IPS-18a (cell line): Measurements from ENCODE around the gene CCNI.

Source experiments
- H3K27ac ChIP-seq: one replicate; pipeline ENCODE4 v1.5.1; 2013; ENCODE audit warnings: low read length
- H3K27me3 ChIP-seq: one replicate; pipeline ENCODE4 v1.6.1; 2013; ENCODE audit warnings: mild to moderate bottlenecking, low read length; ENCODE audit not compliant: control insufficient read depth, insufficient read depth
- H3K36me3 ChIP-seq: one replicate; pipeline ENCODE4 v1.6.1; 2013; ENCODE audit warnings: low read depth, low read length; ENCODE audit not compliant: control insufficient read depth
- H3K4me1 ChIP-seq: one replicate; pipeline ENCODE4 v1.6.1; 2013; ENCODE audit warnings: low read depth, low read length; ENCODE audit not compliant: control insufficient read depth
- H3K4me3 ChIP-seq: one replicate; pipeline ENCODE4 v1.5.1; 2013; ENCODE audit warnings: low read length
- H3K9ac ChIP-seq: one replicate; pipeline ENCODE4 v1.6.1; 2013; ENCODE audit warnings: mild to moderate bottlenecking, low read length, moderate library complexity
- H3K9me3 ChIP-seq: one replicate; pipeline ENCODE4 v1.6.1; 2013; ENCODE audit warnings: low read depth, low read length; ENCODE audit not compliant: control insufficient read depth

CCNI gene

DNA sequence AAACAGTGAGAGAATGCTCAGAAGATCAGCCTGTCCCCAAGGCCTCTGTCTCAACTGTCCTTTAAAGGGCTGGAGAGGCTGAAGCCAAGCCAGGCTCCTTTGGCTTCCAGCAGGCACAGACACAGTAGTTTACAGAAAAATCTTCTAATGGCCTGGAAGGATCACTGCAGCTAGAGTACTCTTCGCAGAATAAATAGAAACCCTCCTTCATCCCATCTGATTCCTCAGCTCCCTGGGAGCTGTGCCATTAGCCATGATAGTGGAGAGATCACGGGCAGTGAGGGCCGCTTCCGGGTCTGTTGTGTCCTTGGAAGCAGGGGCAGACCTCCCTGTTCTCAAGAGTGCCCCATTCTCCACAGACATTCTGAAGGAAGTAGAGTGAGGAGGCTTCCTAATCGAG lies 63.1 kb downstream of the CCNI start:
- Histone ChIP-seq H3K27ac (no peak overlapping the region), H3K36me3 (peaks cover 7% of the 10 kb centered on the region), H3K27me3 (no peaks in the 10 kb centered on the region), H3K9ac (no peak overlapping the region), H3K4me1 (peaks cover 33% of the 10 kb centered on the region), H3K9me3 (no peaks in the 10 kb centered on the region), H3K4me3 (no peak overlapping the region)

DNA sequence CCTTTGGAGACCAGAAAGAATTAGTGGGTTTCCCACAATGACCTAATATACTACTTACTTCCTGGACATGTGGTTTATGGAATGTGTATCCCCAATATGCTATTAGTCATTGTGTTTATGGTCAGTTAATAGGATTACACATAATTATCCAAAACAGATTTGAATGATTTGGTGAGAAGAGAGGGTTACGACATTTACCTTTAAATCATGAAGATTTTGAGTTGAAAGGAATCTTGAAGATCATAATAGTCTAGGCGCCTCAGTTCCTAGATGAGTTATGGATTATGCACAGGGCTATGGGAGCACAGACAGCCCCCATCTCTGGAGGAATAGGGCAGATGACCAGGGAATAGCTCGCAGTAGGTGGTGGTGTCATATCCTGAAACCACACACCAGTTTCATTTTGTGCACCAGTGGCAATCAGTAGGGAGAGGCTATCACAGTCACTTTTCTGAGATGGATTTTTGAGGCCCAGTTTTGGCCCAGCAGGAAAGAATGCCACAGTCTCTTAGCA lies 64.9 kb downstream of the CCNI start:
- Histone ChIP-seq H3K4me1 (peaks cover 43% of the 10 kb centered on the region), H3K9ac (no peak overlapping the region), H3K36me3 (peaks cover 12% of the 10 kb centered on the region), H3K9me3 (no peaks in the 10 kb centered on the region), H3K27me3 (no peaks in the 10 kb centered on the region), H3K4me3 (no peak overlapping the region), H3K27ac (no peak overlapping the region)

DNA sequence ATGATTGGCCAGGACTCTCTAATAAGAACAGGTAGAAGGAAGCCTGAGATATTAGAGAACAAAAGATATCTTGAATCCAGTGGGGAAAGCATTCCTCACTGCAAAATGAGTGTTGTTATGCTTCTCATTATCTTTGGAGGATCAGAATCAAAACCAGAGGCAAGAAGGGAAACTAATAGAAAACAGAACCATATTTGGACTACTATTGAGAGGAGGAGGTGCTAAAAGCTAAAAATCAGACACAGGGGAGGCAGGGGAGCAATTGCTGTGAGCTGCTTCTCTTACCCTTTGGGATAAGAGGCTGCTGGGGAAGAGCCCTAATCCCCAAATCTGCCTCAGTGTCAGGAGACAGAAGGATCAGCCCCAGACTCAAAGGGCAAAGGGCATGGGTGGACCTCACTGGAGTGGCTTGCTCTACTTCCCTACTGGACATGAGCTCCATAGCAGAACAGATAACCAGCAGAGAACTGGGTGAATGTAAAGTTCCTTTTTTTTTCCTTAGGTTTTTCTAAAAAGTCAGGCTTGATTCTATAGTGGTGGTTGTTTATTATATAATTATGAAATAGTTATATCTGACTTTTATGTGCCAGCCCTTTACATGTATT lies 66.2 kb downstream of the CCNI start:
- Histone ChIP-seq H3K27ac (no peak overlapping the region), H3K27me3 (no peaks in the 10 kb centered on the region)

DNA sequence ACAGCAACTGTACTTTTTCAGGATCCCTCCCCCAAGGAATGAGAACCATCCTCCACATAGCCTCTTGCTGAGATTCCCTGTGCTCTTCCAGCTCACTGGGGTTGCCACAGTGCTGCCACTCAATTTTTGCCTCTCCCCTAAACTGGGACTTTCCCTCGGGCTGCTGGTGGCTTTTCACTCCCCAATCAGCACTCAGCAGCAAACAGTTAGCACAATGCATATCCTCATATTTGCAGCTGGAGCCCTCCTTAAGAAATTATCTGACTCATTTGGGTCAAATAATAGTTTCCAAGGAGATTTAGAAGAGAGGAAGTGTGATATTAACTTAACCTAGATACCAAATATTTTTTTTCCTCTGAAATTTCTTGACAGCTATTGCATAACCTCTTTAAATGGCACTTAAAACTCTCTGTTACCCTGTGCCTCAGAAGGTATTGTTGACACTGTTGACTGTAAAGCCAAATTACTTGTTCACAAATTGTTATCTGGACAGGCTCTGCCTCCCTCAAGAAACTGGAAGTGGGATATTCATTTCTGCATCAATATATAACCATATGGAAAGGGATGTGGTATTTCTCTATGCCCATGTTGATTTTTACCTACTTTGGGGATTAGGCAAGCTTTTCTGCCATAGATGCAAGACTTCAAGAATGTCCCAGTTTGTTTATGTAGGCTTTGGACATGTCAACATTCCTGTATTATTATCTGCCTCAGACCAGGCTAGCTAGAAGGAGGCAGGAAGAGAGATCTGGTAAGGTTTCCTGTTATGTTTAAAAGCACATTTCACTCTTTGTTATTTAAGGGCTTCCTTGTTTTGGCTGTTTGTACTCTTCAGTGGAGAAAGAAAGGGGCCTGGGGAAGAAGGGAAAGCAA lies 68.2 kb downstream of the CCNI start:
- H3K27me3 ChIP-seq, result no peaks in the 10 kb centered on the region

More for the DNA sequence above, 66.2 kb downstream of the CCNI start:
- Histone ChIP-seq H3K9ac (no peak overlapping the region), H3K4me1 (peaks cover 30% of the 10 kb centered on the region), H3K9me3 (no peaks in the 10 kb centered on the region), H3K36me3 (peaks cover 15% of the 10 kb centered on the region), H3K4me3 (no peak overlapping the region)

DNA sequence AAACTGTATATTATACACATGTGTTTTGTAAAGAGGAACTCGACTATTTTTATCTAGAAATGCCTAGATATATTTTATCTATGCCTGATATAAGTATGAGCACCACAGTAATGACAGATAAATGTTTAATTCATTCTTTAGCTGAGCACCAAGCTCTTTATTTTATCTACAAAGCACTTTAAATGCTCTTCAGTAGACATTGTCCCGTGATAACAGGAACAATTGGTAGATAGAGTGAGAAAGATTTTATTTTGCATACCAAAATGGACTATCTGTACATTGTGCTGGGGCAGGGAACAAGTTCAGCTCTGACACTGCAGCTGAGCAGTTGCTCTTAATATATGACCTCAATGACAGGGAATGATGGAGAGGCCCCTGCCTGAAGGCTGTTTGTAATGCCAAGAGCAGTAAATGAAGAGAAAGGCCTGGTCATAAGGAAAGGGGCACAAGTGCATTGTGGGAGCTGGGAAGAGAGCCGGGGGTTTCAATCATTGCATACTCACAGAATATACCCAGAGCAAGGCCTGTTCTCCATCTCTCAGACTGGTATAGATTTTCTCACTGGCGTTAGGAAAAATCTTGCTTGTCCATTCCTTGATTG lies 68.9 kb downstream of the CCNI start:
- Histone ChIP-seq H3K27ac (no peak overlapping the region), H3K4me1 (peaks cover 36% of the 10 kb centered on the region)

More for the DNA sequence above, 68.2 kb downstream of the CCNI start:
- H3K36me3 ChIP-seq, result peaks cover 14% of the 10 kb centered on the region
- peaks cover 29% of the 10 kb centered on the region for H3K4me1 ChIP-seq
- no peak overlapping the region for H3K9ac ChIP-seq
- peak overlapping the region; percentile 7 for H3K4me3 ChIP-seq
- peak overlapping the region; percentile 38 for H3K27ac ChIP-seq
- no peaks in the 10 kb centered on the region for H3K9me3 ChIP-seq

DNA sequence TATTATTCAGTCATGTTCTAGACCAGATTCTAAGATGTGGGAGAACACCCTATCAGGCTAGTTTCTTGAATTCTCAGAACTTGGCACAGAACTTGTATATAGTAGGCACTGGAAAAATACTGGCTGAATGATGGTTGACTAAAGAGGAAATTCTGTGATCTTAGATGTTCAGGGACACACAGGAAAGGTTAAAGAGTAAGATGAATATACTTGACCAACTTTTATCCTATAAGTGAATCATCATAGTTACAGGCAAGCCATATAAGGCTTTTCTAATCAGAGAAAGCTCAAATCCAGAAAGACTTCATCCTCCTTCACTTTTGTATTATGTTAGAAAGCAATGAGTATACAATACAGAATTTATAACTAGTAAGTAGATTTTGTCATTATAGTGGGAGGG lies 72.4 kb downstream of the CCNI start:
- Histone ChIP-seq H3K4me1 (peaks cover 45% of the 10 kb centered on the region), H3K9me3 (no peaks in the 10 kb centered on the region), H3K27me3 (no peaks in the 10 kb centered on the region), H3K9ac (no peak overlapping the region), H3K4me3 (no peak overlapping the region), H3K27ac (no peak overlapping the region), H3K36me3 (peaks cover 18% of the 10 kb centered on the region)

More for the DNA sequence above, 68.9 kb downstream of the CCNI start:
- Histone ChIP-seq H3K27me3 (no peaks in the 10 kb centered on the region), H3K9me3 (no peaks in the 10 kb centered on the region), H3K36me3 (peaks cover 14% of the 10 kb centered on the region), H3K9ac (no peak overlapping the region), H3K4me3 (no peak overlapping the region)

DNA sequence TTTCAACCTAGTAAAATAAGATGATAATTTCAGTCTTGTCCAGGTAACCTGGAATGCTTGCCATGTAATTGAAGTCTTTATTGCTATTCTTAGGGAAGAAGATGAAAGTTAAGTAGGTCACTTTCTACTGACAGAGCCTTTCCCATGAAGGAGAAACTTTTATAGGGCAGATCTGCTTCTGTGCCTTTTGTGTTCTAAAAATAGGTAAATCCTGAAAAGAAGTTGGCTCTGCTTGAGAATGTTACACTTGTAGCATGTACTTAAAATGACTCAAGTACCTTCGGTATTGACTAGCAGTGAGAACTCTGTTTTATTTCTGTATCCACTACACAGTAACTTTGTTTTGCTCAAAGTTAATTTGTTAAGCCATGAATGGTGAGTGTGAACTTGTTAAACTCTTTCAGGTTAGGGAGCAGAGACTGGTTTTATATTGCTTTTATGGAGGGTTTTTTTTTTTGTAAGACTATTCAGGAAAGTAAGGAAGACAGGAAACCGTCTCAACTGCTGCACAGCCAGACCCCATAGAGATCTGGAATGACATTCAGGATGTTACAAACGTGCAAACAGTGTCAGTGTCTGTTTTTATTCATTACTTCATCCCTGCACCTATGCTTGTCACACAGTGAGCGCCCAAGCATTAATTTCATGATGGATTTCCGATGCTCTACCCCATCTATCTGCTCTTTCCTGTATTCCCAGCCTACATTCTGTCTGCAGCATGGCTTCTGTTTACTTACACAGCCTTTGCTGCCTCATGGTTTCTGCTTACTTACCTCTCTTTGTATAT lies 73.3 kb downstream of the CCNI start:
- Histone ChIP-seq H3K4me3 (peak overlapping the region; percentile 4), H3K9me3 (no peaks in the 10 kb centered on the region), H3K27ac (no peak overlapping the region), H3K4me1 (peaks cover 45% of the 10 kb centered on the region), H3K27me3 (no peaks in the 10 kb centered on the region), H3K36me3 (peaks cover 18% of the 10 kb centered on the region), H3K9ac (no peak overlapping the region)

DNA sequence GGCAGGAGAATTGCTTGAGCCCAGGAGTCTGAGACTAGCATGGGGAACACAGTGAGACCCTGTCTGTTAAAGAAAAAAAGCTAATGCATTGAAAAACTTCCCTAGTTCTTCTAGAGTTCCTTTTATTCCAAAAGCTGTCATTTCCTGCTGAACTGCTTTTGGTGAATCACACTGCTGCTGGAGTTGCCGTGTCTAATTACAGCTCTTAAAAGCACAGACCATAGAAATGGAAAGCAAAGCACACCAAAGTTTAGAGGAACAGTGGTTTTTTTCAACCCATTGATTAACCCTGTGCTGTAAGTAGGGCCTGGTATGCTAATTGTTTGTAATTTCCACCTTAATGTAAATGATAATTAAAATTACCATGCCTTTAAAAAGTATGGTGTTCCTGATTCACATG lies 73.9 kb downstream of the CCNI start:
- Histone ChIP-seq H3K27me3 (no peaks in the 10 kb centered on the region), H3K4me3 (peak overlapping the region; percentile 4), H3K36me3 (peaks cover 18% of the 10 kb centered on the region), H3K4me1 (peaks cover 46% of the 10 kb centered on the region), H3K27ac (no peak overlapping the region), H3K9me3 (no peaks in the 10 kb centered on the region), H3K9ac (no peak overlapping the region)

DNA sequence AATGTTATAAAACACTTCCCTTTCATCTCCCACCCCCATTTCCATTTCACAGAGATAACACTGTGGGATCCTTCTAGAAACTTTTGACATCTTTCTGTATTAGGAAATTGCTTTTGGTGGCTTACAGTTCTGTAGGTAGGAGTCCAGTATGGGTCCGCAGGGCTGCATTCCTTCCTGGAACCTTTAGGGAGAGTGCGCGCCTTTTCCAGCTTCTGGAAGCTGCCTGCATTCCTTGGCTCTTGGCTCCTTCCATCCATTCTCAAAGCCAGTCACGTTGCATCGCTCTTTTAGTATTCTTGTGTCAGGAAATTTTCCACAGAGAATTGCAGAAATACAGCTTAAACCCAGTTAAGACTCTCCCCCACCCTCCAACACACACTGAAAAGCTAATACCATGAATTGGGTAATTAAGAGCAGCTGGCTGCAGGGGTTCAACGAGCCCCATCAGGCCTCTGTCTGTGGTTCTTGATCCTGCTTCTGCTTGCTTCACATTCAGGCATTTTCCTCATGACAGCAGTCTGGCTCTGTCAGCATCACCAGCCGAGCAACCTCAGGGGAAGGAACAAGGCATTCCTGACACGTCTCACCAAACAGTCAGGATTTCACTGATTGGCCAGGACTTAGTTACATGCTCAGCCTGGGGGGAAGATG lies 77.4 kb downstream of the CCNI start:
- Histone ChIP-seq H3K9ac (no peak overlapping the region), H3K27me3 (no peaks in the 10 kb centered on the region), H3K9me3 (no peaks in the 10 kb centered on the region), H3K4me1 (peaks cover 50% of the 10 kb centered on the region), H3K4me3 (no peak overlapping the region), H3K27ac (no peak overlapping the region), H3K36me3 (peaks cover 3% of the 10 kb centered on the region)

DNA sequence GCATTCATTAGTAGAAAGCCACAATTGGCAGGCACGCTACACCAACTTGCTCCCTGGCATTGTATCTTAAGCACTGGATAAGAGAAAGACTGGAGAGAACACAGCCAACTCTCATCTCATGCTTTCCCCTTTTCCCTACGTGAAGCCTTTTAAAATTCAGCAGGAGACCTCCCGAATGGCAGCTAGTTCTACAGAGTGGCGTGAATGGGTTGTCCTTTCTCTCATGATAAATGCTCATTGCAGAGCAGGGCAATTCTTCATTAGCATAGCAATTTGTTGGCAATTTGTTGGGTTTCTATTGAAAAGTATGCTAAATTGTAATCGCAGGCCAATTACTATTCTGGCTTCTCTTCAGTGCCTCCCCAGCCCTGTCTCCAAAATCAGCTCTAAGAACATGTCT lies 78.3 kb downstream of the CCNI start:
- H3K4me1 ChIP-seq, result peaks cover 42% of the 10 kb centered on the region

More for the DNA sequence above, 78.3 kb downstream of the CCNI start:
- H3K9ac ChIP-seq, result no peak overlapping the region
- H3K27me3 ChIP-seq, result no peaks in the 10 kb centered on the region
- no peaks in the 10 kb centered on the region for H3K9me3 ChIP-seq
- H3K36me3 ChIP-seq, result peaks cover 3% of the 10 kb centered on the region
- no peak overlapping the region for H3K27ac ChIP-seq
- H3K4me3 ChIP-seq, result no peak overlapping the region
